ENCODE data around the gene CEP170B.
"Not testable (repeated sequence)": the region's sequence is repeated elsewhere in the genome, so short reads cannot be mapped to it uniquely, and the experiment has no call there.

Gene CEP170B

GRCh38 chr14:104891664-104892530 lies 26.8 kb downstream of the CEP170B start:
- no peak for ATAC-seq

DNA sequence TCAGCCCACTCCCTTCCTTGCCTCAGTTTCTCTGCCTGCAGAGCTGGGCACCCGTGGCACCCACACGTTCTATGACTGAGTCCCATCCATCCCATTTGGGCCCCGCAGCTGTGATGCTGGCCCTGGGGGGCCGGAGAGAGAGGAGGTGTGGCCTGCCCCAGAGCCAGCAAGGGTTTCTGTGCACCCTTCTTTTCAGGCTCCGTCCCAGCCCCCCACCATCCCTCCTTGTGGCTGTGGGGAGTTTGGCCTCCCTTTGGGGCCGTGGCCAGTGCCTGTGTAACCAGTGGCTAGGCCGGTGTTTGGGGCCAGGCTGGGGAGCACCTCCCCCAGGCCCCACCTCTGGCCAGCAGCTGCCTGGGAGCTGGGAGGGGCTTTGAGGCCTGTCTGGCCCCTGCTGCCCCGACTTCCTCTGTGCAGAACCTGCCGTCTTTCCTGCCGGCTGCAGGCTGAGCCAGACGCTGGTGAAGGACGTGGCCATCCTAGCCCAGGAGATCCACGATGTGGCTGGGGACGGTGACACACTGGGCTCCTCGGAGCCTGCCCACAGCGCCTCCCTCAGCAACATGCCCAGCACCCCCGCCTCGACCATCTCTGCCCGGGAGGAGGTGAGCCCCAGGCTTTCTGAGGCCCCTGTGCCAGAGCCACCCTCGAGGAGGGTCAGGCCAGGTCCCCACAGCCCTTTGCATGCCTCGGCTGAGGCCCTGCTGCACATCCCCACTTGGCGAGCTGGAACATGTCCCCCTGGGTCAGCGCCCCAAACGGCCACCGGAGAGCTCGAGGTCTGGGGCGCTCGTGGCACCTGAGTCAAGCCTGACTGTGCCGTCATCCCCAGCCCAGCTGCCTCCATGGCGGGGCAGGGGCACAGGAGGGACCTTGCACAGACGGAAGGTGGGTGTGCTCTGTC lies 27.7 kb downstream of the CEP170B start:
- ATAC-seq (no peak), DNase-seq (no peak)

More at GRCh38 chr14:104891664-104892530, 26.8 kb downstream of the CEP170B start:
- DNase-seq: peak; percentile 2

- ATAC-seq: no peak
- DNase-seq: no peak
Measured at GRCh38 chr14:104893435-104894207, 28.6 kb downstream of the CEP170B start.

DNA sequence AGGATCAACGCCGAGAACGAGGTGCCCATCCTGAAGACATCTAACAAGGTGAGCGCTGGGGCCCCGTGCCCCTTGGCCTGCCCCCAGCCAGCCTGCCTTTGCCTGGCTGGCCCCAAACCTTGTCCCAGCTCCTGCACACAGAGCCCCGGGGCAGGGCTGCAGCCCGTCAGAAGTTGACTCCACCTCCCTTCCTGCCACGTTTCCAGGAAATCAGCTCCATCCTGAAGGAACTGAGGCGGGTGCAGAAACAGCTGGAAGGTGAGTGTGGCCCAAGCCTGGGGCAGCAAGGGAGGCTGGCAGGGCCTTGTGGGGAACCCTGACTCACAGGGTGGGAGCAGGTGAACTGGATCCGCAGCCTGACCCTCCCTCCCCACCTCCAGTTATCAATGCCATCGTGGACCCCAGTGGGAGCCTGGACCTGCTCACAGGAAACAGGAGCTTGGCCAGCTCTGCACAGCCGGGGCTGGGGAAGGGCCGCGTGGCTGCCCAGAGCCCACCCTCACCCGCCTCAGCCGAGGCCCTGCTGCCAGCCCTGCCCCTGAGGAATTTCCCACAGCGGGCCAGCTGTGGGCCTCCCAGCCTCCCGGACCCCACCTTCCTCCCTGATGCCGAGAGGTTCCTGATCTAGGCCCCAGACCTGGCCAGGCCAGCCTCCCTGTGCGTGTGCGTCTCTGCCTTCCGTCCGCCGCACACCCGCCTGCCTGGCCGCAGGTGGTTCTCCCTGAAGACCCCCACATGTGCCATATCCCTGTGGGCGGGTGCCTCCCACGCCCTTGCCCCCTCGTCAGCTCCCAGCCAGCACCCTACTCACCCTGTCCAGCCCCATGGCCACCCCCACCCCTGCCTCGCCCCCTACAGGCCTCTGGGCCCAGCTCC lies 29.5 kb downstream of the CEP170B start:
- peak; percentile 1 for ATAC-seq
- DNase-seq: no peak

- ATAC-seq (peak; percentile 6), DNase-seq (no peak)
Measured at GRCh38 chr14:104895207-104895785, 30.2 kb downstream of the CEP170B start.

DNA sequence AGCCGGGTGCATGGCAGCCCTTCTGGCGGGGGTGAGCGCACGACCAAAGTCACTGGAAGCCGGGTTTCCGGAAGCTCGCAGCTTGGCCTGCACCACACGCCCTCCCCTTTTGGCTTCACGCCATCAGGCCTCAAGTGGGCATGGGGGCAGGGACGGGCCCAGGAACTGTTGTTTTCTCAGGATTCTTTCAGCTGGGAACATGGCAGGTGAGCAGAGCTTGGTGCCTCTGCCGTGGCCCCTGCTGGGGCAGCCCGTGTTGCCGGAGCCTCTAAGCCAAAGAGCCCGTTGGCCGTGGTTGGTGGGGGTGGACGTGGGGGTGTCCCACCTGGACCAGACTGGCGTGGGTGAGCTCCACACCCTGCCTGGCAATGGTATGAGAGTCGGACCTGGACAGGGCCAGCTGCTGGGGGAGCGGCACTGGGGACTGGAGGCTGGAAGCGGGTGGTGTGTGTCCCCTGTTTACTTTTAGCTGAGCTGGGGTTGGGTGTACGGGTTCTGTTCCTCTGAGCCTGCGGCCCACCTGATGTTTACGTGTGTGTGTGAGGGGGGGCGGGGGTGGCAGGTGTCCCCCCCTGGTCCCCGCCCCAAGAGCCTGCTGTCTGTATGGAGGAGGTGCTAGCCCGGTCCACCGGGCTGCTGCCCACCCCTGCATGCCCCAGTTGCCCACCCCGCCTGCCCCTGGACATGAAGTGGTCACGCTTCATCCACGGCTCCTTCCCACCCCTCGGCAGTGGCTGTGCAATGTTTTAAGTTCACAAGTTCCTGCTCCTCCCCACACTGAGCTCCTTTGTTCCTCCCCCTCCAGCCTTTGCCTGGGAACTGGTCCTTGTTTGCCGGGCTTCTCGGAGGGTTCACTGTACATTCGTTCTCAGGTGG lies 31.0 kb downstream of the CEP170B start:
- DNase-seq (no peak), ATAC-seq (no peak)

GRCh38 chr14:104897330-104898194 lies 32.5 kb downstream of the CEP170B start:
- no peak for ATAC-seq
- no peak for DNase-seq

DNA sequence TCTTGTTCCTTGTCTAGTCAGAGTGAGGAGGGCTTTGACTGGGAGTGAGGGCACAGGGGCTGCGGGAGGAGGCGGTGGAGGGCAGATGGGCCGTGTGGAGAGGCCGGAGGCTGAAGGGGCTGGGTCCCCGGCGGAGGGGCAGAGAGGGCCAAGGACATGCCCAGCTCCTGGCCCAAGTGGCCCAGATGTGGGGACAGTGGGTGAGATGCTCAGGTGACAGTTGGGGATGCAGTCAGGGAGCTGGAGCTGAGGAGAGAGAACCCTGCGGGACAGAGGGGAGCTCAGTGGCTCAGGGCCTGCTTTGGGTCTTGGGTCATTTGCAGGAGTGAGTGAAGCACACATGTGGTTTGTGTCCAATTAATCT lies 33.1 kb downstream of the CEP170B start:
- no peak for ATAC-seq
- DNase-seq: no peak

- ATAC-seq (no peak), DNase-seq (no peak)
Measured at GRCh38 chr14:104898870-104899510, 33.9 kb downstream of the CEP170B start.

GRCh38 chr14:104899781-104900180 lies 34.7 kb downstream of the CEP170B start:
- ATAC-seq (no peak), DNase-seq (no peak)

- DNase-seq (no peak), ATAC-seq (no peak)
Measured at GRCh38 chr14:104900639-104901512, 35.8 kb downstream of the CEP170B start.

DNA sequence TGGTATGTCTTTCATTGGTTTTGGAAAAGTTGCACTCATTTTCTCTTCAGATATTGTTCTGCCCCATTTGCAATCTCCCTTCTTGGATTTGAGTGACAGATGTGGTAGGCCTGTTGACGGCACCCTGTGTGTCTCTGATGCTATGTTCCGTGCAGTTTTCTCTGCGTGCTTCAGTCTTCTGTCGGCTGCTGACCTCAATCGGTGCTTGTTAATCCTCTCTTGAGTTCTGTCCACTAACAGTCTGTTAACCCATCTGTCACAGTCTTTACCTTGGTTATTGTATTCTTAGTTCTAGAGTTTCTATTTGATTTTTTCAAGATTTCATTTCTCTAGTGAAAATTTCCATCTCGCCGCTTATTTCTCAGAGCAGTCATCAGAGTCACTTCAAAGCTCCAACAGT lies 38.9 kb downstream of the CEP170B start:
- no peak for DNase-seq
- no peak for ATAC-seq

DNA sequence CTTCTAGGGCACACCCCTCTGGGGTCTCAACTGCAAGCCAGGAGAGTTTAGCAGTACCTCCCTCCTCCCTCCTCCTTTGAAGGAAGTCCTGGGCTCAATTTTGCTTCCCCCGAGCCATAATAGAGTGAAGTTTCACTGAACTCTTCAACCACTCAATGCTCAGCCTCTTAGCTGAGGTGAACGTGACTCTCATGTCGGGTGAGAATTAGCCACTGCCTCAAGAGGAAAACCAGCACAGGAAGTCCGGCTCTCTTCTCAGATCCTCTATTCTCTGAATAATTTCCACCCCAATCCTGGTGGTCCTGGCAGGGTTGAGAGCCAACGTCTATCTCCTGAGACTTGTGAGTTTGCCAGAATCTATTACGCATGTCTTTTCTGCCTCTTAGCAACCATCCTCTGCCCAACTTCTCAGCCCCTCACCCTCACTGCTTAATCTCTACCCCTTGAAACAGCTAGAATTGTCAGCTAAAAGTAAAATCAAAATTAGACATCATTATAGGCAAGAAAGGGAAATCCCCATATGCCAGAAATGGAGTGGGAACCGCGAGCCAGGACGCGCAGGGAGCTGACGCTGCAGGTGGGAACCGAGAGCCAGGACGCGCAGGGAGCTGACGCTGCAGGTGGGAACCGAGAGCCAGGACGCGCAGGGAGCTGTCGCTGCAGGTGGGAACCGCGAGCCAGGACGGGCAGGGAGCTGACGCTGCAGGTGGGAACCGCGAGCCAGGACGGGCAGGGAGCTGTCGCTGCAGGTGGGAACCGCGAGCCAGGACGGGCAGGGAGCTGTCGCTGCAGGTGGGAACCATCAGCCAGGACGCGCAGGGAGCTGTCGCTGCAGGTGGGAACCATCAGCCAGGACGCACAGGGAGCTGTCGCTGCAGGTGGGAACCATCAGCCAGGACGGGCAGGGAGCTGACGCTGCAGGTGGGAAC lies 39.8 kb downstream of the CEP170B start:
- not testable (repeated sequence) for DNase-seq, ATAC-seq

DNA sequence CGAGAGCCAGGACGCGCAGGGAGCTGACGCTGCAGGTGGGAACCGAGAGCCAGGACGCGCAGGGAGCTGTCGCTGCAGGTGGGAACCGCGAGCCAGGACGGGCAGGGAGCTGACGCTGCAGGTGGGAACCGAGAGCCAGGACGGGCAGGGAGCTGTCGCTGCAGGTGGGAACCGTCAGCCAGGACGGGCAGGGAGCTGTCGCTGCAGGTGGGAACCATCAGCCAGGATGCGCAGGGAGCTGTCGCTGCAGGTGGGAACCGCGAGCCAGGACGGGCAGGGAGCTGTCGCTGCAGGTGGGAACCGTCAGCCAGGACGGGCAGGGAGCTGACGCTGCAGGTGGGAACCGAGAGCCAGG lies 40.5 kb downstream of the CEP170B start:
- DNase-seq, ATAC-seq: not testable (repeated sequence)

- DNase-seq (no peak), ATAC-seq (no peak)
Measured at GRCh38 chr14:104908303-104908702, 43.2 kb downstream of the CEP170B start.

DNA sequence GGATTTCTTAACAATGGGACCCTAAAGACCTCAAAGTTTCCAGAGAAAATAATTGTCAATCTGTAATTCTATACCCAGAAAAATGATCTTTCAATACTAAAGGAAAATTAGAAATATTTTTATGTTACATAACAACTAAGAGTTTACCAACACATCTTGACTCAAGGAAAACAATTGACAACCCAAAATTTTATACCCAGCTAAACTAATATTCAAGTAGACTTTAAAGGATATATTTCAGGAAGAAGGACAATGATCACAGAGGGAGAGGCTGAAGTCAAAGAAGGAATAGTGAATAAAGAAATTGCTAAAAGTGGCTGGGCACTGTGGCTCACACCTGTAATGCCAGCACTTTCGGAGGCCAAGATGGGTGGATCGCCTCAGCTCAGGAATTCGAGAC lies 47.0 kb downstream of the CEP170B start:
- no peak for ATAC-seq
- DNase-seq: no peak
